GM12878 (cell line): ENCODE data around the gene PCNX1.

ENCODE experiments used
- BCLAF1 ChIP-seq: fragments of 450-650 bp; IDR thresholded peaks from 2 replicates; pipeline ENCODE4 v1.6.1; 2017; ENCODE audit warnings: antibody characterized with exemption, mild to moderate bottlenecking, moderate library complexity
- CTCF ChIP-seq, 3 experiments: IDR thresholded peaks in 2 of 3; conservative IDR thresholded peaks in 1 of 3; 2 replicates each; pipeline ENCODE4 v1.5.1; 2011; ENCODE audit warnings: low read depth in 3 of 3, low read length in 3 of 3, mild to moderate bottlenecking in 3 of 3, control low read depth in 2 of 3, moderate library complexity in 2 of 3, inconsistent platforms in 1 of 3, mixed read lengths in 1 of 3; ENCODE audit not compliant: control insufficient read depth in 2 of 3, insufficient read depth in 1 of 3; ENCODE audit errors: extremely low read depth in 1 of 3
- EP300 ChIP-seq, 2 experiments: fragments of 150-350 bp in 1 of 2; IDR thresholded peaks; 2 replicates each; pipeline ENCODE4 v1.6.1; 2011 to 2012; ENCODE audit warnings: low read depth in 2 of 2, low read length in 2 of 2, borderline replicate concordance in 1 of 2, improper control_type of control experiment in 1 of 2, inconsistent platforms in 1 of 2; ENCODE audit not compliant: control insufficient read depth in 1 of 2
- KAT2A ChIP-seq: conservative IDR thresholded peaks from 2 replicates; pipeline ENCODE4 v1.6.1; 2011; ENCODE audit warnings: low read depth, low read length; ENCODE audit not compliant: control insufficient read depth
- POLR2A ChIP-seq: IDR thresholded peaks from 2 replicates; pipeline ENCODE4 v1.6.1; 2011; ENCODE audit warnings: low read depth, mild to moderate bottlenecking, low read length
- RBBP5 ChIP-seq: fragments of 200-600 bp; sonication (generic); conservative IDR thresholded peaks from 2 replicates; pipeline ENCODE4 v1.6.1; 2016
- USF2 ChIP-seq: IDR thresholded peaks from 2 replicates; pipeline ENCODE4 v1.6.1; 2011; ENCODE audit warnings: low read depth, low read length, improper control_type of control experiment, borderline replicate concordance
- ZBTB11 ChIP-seq: fragments of 450-650 bp; formaldehyde crosslinking; IDR thresholded peaks from 2 replicates; pipeline ENCODE4 v1.5.0; 2022; ENCODE audit warnings: mild to moderate bottlenecking, missing genetic modification characterization
- ZNF274 ChIP-seq: IDR thresholded peaks from one replicate; pipeline ENCODE4 v1.8.0; 2011; ENCODE audit not compliant: insufficient read length, insufficient read depth

GRCh38 chr14:70905301-70905700 lies 2.0 kb upstream of the PCNX1 start:
- TF ChIP-seq KAT2A, result no peak
- TF ChIP-seq USF2, result no peak
- TF ChIP-seq BCLAF1, result no peak
- no peak for TF ChIP-seq CTCF (IDR thresholded peaks at IDR 0.05 in 2 of 3, conservative IDR thresholded peaks at IDR 0.05 in 1 of 3; ENCODE audit: control insufficient read depth in 2 of 3, extremely low read depth in 1 of 3, insufficient read depth in 1 of 3, low read depth in 3 of 3, low read length in 3 of 3)
- no peak for TF ChIP-seq ZNF274
- no peak for TF ChIP-seq POLR2A
- no peak for TF ChIP-seq ZBTB11
- no peak for TF ChIP-seq RBBP5
- no peak for TF ChIP-seq EP300 (IDR thresholded peaks at IDR 0.05; ENCODE audit: borderline replicate concordance in 1 of 2, control insufficient read depth in 1 of 2, low read depth in 2 of 2, low read length in 2 of 2)
